Kidney glomerular epithelial cell (primary cell): ENCODE measurements around the gene FGD5.

Source experiments
- DNase-seq: peaks from one replicate; lab custom pipeline; 2025; lab: John Stamatoyannopoulos, UW

The FGD5 gene

DNA sequence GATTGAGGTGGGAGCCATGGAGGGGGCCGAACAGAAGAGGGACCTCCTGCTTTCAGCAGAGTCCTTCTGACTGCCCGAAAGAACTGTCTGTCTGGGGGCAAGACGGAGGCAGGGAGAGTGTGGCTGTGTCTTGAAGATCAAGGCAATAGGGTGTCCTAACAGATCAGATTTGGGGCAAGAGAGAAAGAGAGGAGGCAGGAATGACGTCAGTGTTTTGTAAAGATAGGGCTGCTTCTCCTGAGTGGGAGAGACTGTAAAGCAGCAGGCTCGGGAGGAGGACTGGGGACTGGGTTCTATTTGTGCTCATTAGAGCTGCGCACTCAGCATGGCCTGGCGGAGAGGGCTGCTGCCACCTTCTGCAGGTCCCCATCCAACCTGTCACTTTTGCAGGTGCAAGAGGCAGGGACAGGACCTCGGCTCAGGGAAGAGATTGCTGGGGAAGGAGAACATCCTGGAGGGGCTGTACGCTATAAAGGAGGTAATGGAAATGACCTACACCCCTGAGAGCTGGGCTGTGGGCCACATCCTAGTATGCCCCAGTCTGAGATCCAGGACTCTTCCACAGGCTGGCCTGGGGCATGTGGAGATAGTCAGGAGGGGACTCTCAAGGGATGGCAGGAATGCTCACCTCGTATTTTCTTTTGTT is 29.0 kb upstream of the FGD5 start:
- no peak for DNase-seq

DNA sequence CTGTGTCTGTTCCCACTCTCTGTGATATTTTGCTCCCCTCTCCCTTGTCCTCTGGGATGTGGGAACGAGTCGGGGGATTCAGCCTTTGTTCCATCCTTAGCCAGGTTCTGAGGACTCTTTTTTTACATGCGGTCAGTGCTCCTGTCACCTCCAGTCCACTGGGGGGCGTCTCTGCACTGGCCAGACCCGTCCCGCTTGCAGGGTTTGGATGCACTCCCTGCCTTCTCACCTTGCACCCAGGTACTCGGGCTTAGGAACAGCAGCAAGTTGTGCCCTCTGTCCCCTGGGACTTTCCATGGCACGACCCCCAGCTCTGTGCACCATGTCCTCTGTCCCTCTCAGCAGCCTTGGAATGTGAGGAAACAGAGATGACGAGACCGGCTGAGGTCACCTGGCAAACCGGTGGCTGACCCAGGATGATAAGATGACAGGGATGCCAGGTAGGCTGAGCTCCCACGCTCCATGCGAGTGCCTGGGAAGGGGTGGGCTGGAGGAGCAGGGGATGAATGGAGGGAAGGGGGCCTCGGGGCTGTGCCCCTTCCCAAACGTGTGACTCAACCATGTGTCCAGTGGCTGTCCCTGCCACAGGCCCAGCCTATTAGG is 27.3 kb upstream of the FGD5 start:
- peak; percentile 8 for DNase-seq

DNA sequence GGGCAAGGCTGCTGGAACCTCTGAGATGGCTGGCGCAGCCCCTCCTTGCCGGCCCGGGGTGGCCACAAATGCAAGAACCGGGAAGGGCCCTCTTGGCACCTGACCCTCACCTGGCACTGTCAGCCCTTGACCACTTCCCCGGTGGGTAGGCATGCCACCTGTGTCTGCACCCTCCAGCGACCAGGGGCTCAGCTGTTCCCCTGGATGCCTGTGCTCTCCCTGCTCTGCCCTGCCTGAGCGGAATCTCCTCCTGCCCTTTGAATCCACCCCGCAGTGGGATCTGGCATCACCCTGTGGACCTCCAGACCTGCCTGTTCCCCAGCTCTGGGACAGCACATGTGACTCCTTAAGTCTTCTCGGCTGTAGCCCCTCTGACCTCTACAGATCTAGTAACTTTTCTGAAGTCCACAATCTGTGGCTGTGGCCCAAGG is 26.1 kb upstream of the FGD5 start:
- DNase-seq = no peak

DNA sequence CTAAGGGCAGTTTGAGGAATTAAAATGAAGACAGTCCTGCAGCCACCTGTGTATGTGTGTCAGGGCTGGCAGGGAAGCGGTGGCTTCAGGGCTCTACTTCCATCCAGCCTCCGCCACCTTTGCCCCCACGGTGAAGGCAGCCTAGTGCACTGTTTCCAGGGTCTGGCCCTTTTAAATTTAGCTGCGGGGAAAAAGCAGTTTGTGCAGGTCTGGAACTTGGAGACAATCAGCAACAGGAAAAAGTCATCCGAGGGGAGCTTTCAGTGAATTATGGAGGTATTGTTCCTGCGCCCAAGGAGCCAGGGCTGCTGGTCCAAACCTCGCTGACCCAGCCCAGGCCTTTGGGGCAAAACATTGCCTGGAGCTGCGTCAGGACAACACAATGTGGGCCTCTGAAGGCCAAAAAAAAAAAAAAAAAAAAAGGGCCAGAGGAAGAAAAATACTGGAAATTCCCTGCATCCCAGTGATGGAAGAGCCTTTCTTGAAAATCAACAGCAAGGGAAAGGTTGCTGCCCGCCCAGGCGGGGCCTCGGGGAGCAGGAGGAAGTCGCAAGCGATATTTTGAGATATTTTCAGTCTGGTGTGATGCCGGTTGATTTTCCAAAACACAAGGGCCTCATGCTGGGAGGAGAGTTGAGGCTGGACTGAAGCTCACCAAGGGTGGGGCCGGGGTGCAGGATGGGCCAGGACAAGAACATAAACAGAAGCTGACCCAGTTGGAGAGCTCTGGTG is 25.5 kb upstream of the FGD5 start:
- no peak for DNase-seq

DNA sequence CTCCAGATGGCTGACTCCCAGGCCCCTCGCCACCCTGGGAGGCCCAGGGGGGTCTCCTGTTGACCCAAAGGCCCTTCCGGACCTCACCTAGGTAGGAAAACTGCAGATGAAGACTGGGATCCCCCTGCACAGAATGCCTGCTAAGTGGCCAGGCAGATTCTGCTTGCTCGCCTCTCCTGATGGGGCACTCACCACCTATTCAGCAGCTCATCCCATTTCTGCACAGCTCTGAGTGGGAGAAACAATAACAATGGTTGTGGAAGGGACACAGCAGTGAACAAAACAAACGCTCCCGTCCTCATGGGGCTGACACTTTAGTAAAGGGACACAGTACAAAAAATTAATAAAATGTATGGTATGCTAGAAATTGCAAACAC is 24.9 kb upstream of the FGD5 start:
- no peak for DNase-seq

DNA sequence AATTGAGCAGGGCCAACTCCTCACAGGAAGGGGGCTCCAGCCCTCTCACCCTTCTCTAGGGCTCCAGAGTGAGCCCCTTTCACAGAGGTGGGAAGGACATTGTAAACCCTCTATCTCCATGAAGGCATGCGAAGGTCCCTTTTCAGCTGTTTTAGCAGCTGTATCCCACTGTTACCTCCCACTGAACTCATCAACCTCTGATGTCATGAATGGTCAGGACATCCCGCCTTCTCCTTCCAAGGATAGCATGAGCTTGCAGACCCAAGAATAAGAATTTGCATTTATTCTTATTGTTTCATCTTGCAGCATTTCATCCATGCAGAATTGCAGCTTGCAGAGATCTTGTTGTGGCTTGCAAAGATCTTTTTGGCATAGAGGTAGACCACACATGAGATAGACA is 24.3 kb upstream of the FGD5 start:
- DNase-seq = no peak

DNA sequence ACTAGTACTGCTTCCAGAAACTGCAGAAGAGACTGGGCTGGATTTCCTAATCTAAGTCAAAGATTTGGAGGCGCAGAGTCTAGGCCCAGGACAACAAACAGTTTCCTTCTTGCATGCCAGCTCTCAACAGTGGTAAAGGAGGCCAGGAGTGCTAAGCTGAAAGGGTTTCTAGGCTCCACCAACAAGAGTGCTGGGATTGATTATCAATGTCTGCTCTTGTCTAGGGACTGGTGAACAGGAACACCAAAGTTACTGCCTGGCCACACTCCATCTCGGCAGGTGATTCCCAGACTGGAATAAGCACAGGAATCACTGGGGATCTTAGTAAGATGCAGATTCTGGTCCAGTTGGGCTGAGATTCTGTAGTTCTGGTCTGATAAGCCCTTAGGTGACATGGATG is 22.8 kb upstream of the FGD5 start:
- DNase-seq = no peak

DNA sequence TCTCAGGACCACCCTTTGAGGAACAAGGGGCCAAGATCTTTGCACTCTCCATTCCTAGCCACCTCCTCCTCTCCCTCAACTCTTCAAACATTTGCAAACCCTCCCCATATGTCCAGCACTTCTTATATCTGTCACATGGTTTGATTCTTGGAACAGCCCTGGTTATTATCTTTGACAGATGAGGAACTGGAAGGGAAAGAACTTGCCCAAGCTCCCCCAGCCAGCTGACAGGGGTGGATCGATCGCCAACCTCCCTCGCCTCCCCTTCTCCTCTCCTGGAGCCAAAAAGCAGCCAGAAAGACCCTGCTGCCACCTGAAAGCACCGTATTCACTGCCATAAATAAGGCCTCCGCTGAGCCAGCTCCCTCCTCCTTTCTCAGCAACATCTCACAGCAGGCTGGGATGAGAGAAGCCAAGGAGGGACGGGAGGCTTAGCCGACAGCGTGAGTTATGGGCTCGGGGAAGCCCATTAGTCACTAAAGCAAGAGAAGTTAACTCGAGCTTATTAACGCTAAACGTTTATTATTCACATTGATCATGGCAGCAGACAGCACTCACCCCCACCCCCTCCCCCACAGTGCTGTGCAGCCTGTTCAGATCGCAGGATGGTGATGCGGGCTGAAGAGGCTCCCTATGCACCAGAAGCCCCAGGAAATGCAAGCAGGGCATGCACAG is 22.2 kb upstream of the FGD5 start:
- DNase-seq = no peak

DNA sequence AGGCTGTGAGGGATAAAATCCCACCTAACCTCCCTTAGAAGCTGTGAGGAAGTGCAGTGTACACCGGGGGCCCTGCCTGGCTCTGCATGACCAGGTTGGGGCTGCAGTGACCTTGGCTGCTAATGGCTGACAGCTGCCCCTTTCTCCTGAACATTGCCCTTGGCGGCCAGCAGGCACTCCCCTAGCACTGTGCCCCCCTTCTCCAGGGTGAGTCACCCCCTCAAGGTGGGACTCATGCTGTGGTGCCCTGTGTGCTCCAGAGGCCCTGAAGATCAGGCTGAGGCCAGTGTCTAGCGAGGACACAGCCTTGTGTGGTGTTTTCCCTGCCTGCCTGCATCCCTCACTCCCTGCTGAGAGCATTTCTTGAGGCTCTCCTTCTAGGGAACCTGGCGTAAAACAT is 21.0 kb upstream of the FGD5 start:
- DNase-seq = no peak

DNA sequence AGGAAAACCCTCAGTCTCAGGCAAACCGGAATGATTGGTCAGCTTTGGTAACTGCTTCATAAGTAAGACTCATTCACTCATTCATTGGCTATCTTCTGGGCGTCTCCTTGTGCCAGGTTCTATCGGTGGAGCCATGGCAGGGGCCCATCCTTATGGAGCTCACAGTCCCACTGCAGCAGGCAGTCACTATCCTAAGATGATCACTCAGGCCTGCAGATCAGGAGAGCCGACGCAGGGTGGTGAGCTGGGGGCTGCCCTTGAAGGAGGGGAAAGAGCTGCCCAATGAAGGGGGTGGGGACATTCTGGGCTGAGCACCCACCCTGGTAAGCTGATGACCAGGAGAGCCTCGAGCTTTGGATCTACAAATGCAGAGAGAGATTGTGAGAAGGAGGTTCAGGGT is 20.5 kb upstream of the FGD5 start:
- no peak for DNase-seq

DNA sequence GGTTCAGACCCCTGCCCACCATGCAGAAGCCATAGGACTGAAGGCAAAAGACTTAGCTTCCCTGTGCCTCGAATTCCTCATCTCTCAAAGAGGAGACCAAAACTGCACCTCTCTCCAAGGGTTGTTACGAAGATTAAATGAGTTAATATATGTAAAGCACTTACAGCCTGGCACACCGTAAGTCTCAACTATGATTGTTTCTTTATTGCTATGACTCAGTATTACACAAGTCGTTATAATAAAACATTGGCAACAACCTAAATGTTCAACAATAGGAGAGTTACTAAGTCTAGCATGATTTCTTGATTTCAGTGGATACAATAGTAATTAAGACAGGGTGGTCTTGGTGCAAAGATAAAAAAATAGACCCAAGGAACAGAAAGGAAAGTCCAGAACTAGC is 19.6 kb upstream of the FGD5 start:
- no peak for DNase-seq

DNA sequence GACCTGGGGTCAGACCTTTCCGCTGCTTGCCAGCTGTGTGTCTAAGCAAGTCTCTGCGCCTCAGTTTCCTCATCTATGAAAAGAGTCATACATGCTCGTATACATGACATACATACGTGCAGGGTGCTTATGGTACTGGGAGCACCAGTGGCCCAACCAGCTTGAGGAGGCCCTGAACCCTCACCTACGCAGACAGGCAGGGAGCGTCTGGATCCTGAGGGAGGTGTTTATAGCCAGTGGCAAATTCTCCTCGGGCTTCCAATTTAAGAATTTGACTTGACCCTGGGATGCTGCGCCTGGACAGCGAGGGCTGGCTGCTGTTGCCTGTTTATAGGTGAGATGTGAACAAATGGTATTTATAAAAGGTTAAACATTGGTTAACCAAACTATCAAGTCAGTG is 17.7 kb upstream of the FGD5 start:
- no peak for DNase-seq

DNA sequence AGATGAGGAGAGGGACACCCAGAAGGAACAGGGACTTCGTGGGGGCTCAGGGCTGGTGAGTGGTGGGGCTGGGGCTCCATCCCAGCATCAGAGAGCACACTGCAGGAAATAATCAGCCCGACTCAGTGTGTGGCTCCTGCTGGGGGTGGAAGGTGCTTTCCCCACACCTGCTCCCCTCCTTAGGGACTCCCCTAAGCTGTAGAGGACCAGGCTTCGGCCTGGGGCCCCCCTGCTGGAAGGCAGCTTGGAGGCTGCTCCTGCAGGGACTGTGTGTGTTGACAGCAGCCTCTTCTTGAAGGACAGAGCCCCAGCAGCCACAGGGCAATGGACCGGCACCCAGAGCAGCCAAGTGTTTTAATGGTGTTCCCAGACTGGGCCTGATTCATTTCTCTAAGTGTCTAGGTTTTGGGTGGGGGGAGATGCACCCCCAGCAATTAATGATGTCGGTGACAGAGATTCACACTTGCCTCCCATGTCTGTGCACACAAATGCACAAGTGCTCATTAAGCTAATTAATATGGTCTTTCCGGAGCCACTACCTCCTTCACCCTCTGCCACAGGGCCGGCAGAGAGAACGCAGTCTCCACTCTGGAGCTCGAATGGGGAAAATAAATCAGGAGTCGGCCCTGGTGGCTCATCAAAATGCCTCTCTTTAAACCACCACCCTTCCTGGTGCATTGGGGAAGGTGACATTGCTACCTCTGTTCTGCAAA is 16.9 kb upstream of the FGD5 start:
- no peak for DNase-seq

DNA sequence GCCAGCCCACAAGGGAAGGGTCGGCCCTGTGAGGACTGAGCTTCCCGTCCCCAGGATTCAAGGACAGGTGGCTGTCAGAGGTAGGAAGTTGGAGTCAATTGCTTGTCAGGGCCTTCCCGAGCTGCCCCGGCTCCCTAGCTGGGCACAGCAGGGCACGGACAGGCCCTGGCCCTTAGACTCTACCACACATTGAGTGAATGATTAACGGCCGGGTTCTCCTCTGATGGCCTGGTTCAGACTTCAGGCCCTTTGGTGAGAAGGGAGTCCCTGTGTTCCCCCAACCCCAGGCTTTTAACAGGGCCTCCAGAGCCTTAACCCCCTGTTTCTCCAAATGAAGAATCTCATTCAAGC is 16.4 kb upstream of the FGD5 start:
- DNase-seq = no peak

DNA sequence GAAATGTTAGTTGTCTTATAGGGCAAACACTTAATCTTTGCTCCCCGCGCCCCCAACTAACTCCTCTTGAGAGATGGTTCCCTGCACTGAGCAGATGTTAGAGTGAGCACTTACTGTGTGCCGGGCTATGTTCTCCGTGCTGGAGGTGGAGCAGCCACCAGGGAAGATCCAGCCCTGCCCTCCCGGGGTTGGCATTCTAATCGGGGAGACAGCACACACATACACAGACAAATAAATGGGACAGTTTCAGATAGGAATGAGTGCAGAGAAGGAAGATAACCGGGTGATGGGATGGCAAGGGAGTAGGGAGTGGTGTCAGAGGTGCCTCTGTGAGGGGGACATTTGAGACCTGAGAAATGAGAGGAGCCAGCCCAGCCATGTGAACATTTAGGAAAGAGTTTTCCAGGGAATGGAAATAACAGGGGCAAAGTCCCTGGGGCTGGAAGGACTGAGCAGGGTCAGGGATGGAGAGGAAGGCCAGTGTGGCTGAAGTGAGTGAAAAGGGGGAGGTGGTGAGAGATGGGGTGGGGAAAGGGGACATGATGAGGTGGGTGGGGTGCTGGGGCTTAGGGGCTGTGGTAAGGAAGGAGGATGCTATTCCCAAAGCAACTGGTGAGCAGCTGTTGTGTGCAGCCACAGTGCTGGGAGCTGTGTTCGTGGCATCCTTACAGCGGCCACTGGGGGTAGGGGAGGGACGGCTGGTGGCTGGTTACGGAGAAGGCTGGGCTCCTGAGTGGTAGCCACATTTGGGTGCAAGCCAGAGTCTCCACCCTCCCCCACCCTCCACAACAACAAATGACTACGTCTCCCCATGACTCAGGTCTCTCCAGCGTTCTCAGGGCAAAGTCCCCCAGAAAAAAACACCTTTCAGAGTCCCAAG is 15.4 kb upstream of the FGD5 start:
- DNase-seq = no peak

DNA sequence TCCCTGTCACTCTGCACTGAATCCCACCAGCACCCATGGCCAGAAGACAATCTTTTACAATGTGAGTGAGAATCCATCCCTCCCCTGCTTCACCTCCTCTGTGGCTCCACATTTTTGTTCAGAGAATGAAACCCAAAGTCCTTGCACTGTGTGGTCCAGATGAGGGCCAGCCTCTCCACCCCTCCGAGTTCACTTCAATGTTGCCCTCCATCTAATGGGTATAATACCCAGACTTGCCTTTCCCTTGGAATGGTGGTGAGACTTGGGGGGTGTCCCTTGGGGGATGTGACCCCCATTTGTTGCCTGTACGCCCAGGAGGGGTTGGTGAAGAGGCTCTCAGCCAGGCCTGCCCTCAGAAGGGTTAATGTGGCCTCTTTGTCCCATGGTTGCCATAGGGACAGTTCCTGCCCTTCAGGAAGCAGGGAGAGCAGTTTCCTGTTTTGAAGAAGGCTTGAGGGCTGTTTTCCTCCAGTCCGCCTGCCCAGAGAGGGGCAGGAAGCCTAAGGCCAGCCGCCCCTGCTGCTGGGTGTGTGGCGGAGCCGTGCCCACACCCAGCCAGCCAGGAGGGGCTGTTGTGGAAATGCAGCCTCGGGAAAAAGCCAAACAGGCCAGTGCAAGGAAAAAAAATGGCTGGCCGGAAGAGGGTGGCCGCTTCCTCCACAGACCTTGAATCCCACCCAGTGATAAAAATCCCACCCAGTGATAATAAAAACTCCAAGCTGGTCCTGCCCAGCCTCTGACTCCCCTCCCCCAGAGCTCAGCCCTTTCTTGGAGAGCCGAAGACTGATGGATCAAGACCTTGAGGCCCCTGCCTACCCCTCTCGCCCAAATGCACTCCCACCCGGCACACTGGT is 14.6 kb upstream of the FGD5 start:
- DNase-seq = no peak

DNA sequence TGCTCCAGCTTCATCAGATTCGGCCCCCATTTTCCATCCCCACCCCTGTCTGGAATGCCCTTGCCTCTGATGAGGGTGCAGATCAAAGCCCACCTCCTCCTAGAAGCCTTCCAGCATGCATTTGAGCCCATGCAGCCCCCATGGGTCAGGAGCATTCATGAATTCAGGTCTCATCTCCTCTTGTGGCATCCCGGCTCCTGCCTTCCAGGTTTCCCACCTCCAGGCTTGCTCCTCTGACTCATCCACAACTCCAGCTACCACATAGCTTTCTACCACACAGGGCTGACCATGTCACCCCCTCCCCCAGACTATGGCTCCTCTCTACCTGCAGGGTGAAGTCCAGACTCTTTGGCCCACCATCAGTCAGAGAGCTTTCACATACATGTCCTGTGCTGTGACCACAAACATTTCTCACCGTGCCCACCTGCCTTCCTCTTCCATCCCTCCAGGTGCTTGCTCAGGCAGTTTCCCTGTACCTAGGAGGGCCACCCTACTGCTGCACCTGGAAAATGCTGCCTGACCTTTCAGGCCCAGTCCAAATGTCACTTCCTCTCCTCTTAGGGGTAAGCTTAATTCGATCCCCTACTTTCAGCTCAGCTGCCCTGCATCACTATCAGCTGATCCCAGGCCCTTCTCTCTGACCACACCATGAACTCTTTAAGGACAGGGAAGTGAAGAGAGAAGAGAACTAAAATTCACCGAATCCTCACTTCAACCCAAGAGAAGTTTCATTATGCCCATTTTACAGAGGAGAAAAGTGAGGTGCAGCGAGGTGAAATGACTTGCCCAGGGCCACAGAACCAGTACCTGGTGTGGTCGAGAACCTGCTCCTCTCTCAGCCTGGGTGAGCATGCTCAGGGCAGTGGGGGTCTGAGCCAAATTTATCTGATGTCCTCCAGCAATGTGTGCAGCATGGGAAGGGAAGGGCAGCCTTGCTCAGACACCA is 13.7 kb upstream of the FGD5 start:
- DNase-seq = no peak

DNA sequence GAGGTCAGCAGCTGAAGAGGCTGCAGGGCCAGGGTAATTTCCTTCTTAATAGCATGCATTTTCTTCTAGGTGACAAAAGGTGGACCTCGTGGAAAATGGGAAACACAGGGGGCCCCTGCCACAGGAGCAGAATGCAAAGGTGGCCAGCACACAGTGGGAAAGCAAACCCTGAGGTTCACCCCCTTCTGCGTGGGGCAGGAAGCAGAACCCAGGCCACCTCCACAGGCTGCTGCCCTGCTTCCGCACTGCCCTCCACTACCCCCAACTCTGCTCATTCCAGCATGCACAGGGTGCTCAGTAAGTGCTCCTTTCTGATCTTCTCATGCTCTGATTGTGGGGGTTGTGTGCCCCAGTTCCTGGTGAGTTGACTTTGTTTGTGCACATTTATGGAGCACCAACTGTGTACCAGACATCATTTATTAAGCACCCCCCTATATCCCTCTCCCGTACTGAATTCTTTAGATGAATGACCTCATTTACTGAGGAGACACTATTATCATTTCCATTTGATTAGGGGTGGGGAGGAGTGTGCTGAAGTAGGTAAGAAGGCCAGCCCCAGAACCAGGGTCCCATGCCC is 12.7 kb upstream of the FGD5 start:
- no peak for DNase-seq

DNA sequence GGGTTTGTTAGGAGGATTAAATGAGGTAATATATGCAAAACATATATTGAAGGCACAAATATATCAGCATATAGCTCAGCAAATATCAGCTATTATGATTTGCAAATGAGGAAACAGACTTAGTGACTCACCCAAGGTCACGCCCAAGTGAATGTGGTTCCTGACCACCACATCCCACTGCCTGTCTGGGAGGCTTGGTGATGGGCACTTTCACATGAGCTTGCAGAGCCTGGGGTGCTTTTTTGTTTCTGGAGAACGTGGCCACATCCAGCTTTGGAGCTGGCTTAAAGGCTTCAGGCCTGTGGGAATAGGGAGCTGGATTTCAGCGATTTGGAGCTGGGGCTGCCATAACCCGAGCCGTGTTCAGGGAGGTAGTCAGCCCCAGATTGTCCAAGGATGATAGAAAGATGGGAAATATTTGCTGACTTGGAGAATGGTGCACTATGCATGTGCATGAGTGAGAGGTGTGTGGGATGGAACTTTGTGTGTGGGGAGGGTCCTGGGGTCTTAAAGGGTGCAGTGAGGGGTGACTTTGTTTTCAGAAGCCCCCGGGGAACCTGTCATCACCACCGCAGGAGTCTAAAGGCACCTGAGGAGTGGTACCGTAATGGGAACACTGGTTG is 12.0 kb upstream of the FGD5 start:
- DNase-seq = peak; percentile 11
